ENCODE measurements around the gene ESAM. TPM values are rescaled to one million over a fixed set of nuclear protein-coding genes. Genes with fewer than 3 reads are reported as not detected.
"Not testable (repeated sequence)": the region's sequence is repeated elsewhere in the genome, so short reads cannot be mapped to it uniquely, and the experiment has no call there.

Gene ESAM
- polyA plus RNA-seq, 12 donors: 39.8 to 59.8 (median 52.1) TPM; not detected in 1

DNA sequence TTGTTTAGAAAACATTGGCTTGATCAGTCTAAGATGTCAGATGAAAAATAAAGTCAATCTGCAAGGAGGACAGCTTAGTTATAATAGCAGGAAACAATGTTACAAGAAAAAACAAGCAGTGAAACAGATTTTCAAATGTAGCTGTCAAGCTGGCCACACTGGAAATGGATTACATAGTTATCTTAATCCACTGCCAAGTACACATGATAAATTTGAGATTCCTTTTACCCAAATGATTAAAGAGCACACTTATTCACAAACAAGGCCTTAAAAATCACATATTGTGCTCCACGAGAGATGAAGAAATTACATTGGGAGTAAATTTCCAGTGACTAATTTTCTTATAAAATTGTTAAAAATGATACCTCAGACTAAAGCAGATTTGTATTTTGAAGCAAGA, 17.5 kb upstream of the ESAM start:
- DNase-seq: no peak

GRCh38 chr11:124778281-124778680, 16.2 kb upstream of the ESAM start:
- no peak for DNase-seq

DNA sequence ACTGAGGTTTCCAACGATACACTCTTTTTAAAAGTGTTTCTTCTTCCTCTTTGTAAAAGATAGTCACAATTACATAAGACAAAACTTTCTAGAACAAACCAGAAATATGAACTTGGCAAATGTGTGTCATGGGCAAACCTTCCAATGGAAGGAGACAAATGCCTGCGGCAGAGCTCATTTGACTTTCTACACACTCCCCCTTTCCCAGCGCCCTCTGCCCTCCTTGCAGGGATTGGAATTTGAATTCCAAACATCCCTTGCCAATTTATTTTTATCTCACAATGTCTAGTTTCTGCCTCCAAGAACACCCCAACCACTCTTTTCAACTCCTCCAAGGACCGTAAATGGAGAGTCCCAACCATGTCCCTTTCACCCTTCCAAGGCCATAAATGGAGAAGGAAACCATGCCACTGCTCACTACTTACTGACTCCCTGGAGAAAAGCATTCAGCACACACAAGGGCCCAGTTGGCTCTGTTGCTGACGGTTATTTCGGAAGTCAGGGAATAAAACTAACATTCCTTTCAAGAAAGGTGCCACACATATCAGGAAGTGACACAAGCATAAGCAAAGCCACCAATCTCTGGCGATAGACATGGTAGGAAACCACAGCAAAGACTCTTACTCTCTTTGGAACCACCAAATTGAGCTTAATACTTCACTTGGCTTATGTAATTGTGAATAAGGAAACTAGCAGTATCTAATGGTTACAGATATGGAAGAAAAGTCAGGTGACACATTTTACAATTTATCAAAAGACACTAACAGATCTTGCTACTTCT, 15.0 kb upstream of the ESAM start:
- DNase-seq: no peak

DNA sequence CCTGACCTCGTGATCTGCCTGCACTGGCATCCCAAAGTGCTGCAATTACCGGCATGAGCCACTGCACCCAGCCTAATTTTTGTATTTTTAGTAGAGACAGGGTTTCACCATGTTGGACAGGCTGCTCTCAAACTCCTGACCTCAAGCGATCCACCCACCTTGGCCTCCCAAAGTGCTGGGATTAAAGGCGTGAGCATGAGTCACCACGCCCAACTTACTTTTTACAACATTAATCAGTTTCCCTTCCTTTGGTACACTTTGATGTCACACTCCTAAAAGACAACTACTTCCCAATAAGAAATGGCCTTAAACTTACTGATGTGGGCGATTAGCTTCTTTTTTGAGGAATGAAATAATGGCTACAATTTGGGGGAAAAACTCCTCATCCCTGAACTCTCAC, 8.9 kb upstream of the ESAM start:
- DNase-seq: not testable (repeated sequence)

GRCh38 chr11:124769806-124770774, 8.0 kb upstream of the ESAM start:
- no peak for DNase-seq

DNA sequence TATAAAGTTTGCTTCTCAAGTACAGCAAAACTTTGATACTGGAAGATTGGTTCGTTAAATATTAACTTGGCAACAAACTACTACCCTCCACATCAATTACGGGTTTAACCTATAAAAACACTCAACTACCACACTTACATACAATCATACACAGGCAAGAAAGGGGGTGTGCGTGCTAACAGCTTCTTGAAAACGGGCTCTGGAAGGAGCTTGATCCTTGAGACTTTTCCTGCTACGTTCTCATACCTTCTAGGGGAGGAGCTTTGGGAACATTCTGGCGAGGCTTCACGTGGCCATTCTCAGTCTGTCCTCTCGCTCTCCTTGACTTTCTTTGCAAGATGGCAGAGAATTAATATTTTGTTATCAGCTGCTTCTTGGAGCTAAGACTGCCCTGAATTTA, 6.8 kb upstream of the ESAM start:
- no peak for DNase-seq

DNA sequence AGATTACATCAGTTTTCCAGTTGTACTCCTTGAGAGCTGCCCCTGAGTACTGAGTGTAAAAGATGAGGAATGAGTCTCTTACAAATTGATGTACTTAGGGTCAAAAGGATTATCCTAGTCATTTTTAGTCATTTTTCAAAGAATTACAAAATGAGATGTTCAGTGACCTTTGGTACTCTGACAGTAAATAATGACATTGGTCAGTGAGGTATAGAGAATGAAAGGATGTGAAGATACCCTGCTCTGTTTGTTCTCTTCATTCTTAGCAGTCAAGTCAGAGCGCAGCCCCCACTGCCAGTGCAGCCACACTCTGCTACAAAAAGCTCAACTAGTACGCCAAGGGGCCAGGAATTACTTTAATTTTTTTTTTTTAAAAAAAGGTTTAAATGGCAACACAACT, 4.1 kb upstream of the ESAM start:
- no peak for DNase-seq

GRCh38 chr11:124763156-124763947, 1.3 kb upstream of the ESAM start:
- peak; percentile 83 for DNase-seq

- DNase-seq: no peak
Measured at GRCh38 chr11:124762624-124763155, 600 bp upstream of the ESAM start.

GRCh38 chr11:124761301-124762104, 587 bp downstream of the ESAM start:
- DNase-seq: no peak

- DNase-seq: no peak
Measured at GRCh38 chr11:124760806-124761205, 1.3 kb downstream of the ESAM start.

- no peak for DNase-seq
Measured at GRCh38 chr11:124760205-124760652, 1.9 kb downstream of the ESAM start.

GRCh38 chr11:124759266-124760204, 2.6 kb downstream of the ESAM start:
- DNase-seq: no peak

- peak; percentile 46 for DNase-seq
Measured at GRCh38 chr11:124758355-124759265, 3.5 kb downstream of the ESAM start.

GRCh38 chr11:124757320-124757719, 4.8 kb downstream of the ESAM start:
- no peak for DNase-seq

DNA sequence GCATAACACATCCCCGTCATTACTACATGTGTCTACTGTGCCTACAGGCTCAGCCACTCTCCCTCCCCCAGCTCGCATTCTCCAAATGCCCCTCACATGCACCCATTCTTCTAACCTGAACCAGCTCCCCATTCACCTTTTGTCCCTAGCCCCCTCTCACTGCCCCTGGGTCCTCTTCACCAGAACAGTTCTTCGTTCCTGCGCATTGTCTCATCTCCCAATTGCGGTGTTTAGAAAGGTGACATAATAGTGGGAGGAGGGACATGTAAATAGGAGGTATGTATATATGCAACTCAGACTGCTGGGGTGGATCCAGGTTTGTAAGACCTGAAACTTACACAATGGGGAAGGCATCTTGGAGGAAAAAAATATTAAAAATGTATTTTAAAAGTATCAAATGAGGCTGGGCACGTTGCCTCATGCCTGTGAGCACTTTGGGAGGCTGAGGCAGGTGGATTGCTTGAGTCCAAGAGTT, 5.3 kb downstream of the ESAM start:
- DNase-seq: no peak

- no peak for DNase-seq
Measured at GRCh38 chr11:124756033-124756752, 5.9 kb downstream of the ESAM start.

DNA sequence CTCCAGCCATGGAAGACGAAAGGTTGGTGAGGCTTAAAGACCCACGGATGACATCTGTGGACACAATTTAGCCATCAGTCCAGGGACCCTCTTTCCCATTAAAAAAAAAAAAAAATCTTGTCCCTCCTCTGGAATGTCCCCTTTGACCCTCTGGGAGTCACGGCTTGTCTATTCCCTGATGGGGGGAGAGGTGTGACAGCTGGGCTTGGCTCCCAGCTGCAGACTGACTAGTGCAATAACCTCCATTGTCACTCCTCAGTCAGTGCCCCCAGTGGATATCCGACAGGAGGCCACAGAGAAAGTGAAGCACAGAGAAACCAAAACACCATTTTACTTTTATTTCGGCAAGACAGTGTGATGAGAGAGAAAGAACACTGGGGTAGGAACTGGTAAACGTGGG, 7.4 kb downstream of the ESAM start:
- no peak for DNase-seq

All from muscle of arm (tissue), 12 donors.